NOMO-1 treated with dmso at 0.1 percent for 144 hours (cell line): ENCODE results near the gene FRMD4A.

Experiments used
- DNase-seq: peaks from one replicate; lab custom pipeline; 2025; ENCODE audit not compliant: unreplicated experiment; lab: John Stamatoyannopoulos, UW

Gene FRMD4A

GRCh38 chr10:14345262-14345661, 14.5 kb upstream of the FRMD4A start:
- DNase-seq, result no peak

- DNase-seq, result no peak
Observed at GRCh38 chr10:14340051-14340744, 9.5 kb upstream of the FRMD4A start.

- DNase-seq, result no peak
Observed at GRCh38 chr10:14336736-14337135, 6.0 kb upstream of the FRMD4A start.

GRCh38 chr10:14334771-14335170, 4.0 kb upstream of the FRMD4A start:
- no peak for DNase-seq

GRCh38 chr10:14333606-14334005, 2.9 kb upstream of the FRMD4A start:
- no peak for DNase-seq

GRCh38 chr10:14332903-14333302, 2.2 kb upstream of the FRMD4A start:
- DNase-seq, result no peak

- DNase-seq, result no peak
Observed at GRCh38 chr10:14329746-14330173, 964 bp downstream of the FRMD4A start.

- DNase-seq, result no peak
Observed at GRCh38 chr10:14328881-14329672, 1.6 kb downstream of the FRMD4A start.

GRCh38 chr10:14327527-14327926, 3.2 kb downstream of the FRMD4A start:
- DNase-seq, result no peak

GRCh38 chr10:14326581-14326980, 4.1 kb downstream of the FRMD4A start:
- no peak for DNase-seq

GRCh38 chr10:14325325-14325955, 5.3 kb downstream of the FRMD4A start:
- peak; percentile 14 for DNase-seq

- no peak for DNase-seq
Observed at GRCh38 chr10:14322526-14323188, 8.1 kb downstream of the FRMD4A start.

- DNase-seq, result no peak
Observed at GRCh38 chr10:14318007-14318406, 12.7 kb downstream of the FRMD4A start.

GRCh38 chr10:14312014-14312413, 18.7 kb downstream of the FRMD4A start:
- DNase-seq, result no peak

GRCh38 chr10:14311206-14311957, 19.3 kb downstream of the FRMD4A start:
- DNase-seq, result no peak

GRCh38 chr10:14309593-14309992, 21.1 kb downstream of the FRMD4A start:
- DNase-seq, result peak; percentile 3

GRCh38 chr10:14306190-14306589, 24.5 kb downstream of the FRMD4A start:
- DNase-seq, result peak; percentile 1

GRCh38 chr10:14304046-14304445, 26.7 kb downstream of the FRMD4A start:
- no peak for DNase-seq

GRCh38 chr10:14302035-14302434, 28.7 kb downstream of the FRMD4A start:
- DNase-seq, result no peak

- DNase-seq, result no peak
Observed at GRCh38 chr10:14299556-14299955, 31.2 kb downstream of the FRMD4A start.
